Measurements from ENCODE around the gene OOSP4A.

- TF ChIP-seq CTCF (IDR thresholded peaks at IDR 0.05; ENCODE audit: insufficient read depth, low read length) (no peak), POLR2AphosphoS5 (IDR thresholded peaks at IDR 0.05; ENCODE audit: low read depth) (no peak)
Observed at GRCh38 chr11:59965424-59965823, 1.6 kb downstream of the OOSP4A start.

Measured in HL-60 (cell line).